H1 (cell line): ENCODE data around the gene VPS26A. TPM values are rescaled to one million over a fixed set of nuclear protein-coding genes. Genes with fewer than 3 reads are reported as not detected.

Experiments used
- CTCF ChIA-PET: fragments of 300-600 bp; sonication (Branson Sonifier 250); formaldehyde crosslinking; loops from one replicate; lab custom pipeline; 2021; ENCODE audit not compliant: partially characterized antibody; lab: Charles Lee
- POLR2A ChIA-PET: fragments of 300-600 bp; sonication (Branson Sonifier 250); formaldehyde crosslinking; loops from one replicate; lab custom pipeline; 2021; ENCODE audit warnings: inconsistent platforms; ENCODE audit not compliant: partially characterized antibody; lab: Charles Lee
- DNase-seq, 2 experiments: peaks; one replicate each; pipeline versions ENCODE4 v3.0.0 to v3.0.0-alpha.2; 2010 to 2022; ENCODE audit warnings: low spot score in 2 of 2, low read depth in 1 of 2, mixed read lengths in 1 of 2
- FAIRE-seq: peaks from 2 replicates; lab custom pipeline; 2011; peaks lifted over from hg19 to GRCh38; lab: Jason Lieb, UNC
- H2AFZ ChIP-seq: 2 replicates; pipeline ENCODE4 v1.8.1; 2012; ENCODE audit warnings: low read length, inconsistent platforms
- H2AK5ac ChIP-seq: 2 replicates; pipeline ENCODE4 v1.6.1; 2013; ENCODE audit warnings: low read depth, low read length
- H2BK120ac ChIP-seq: replicated peaks from 2 replicates; pipeline ENCODE3; 2013; ENCODE audit warnings: low read depth, low read length, inconsistent platforms
- H2BK12ac ChIP-seq: 2 replicates; pipeline ENCODE4 v1.6.1; 2013; ENCODE audit warnings: low read depth, low read length
- H2BK15ac ChIP-seq: 2 replicates; pipeline ENCODE4 v1.6.1; 2013; ENCODE audit warnings: low read length
- H2BK20ac ChIP-seq: 2 replicates; pipeline ENCODE4 v1.6.1; 2013; ENCODE audit warnings: low read length
- H2BK5ac ChIP-seq: 2 replicates; pipeline ENCODE4 v1.6.1; 2013; ENCODE audit warnings: low read depth, low read length
- H3K14ac ChIP-seq: 2 replicates; pipeline ENCODE4 v1.6.1; 2013; ENCODE audit warnings: inconsistent platforms; ENCODE audit not compliant: insufficient read length
- H3K18ac ChIP-seq: 2 replicates; pipeline ENCODE4 v1.6.1; 2013; ENCODE audit warnings: low read length; ENCODE audit errors: extremely low read depth
- H3K23ac ChIP-seq: 2 replicates; pipeline ENCODE4 v1.6.1; 2013; ENCODE audit warnings: inconsistent platforms; ENCODE audit not compliant: insufficient read length
- H3K23me2 ChIP-seq: 2 replicates; pipeline ENCODE4 v1.6.1; 2013; ENCODE audit warnings: low read depth, low read length
- H3K27ac ChIP-seq: 2 replicates; pipeline ENCODE4 v1.6.1; 2011; ENCODE audit warnings: low read depth, low read length, inconsistent platforms
- H3K27me3 ChIP-seq, 4 experiments: replicated peaks in 1 of 4; 1 replicate in 1 of 4; 2 replicates in 3 of 4; pipeline versions ENCODE4 v1.6.1 to v1.8.1; 2011 to 2013; ENCODE audit warnings: low read length in 3 of 4, mild to moderate bottlenecking in 3 of 4, inconsistent platforms in 2 of 4, mixed read lengths in 2 of 4, moderate library complexity in 1 of 4; ENCODE audit not compliant: control insufficient read depth in 3 of 4, insufficient read depth in 3 of 4; ENCODE audit errors: extremely low read depth in 1 of 4
- H3K36me3 ChIP-seq, 4 experiments: 2 replicates each; pipeline versions ENCODE4 v1.6.1 to v1.8.1; 2011 to 2013; ENCODE audit warnings: mild to moderate bottlenecking in 4 of 4, low read length in 3 of 4, moderate library complexity in 2 of 4, control low read depth in 1 of 4, inconsistent platforms in 1 of 4; ENCODE audit not compliant: insufficient read depth in 4 of 4, control insufficient read depth in 2 of 4
- H3K4ac ChIP-seq: replicated peaks from 2 replicates; pipeline ENCODE3; 2013; ENCODE audit warnings: low read length, low read depth, mixed read lengths, inconsistent platforms; ENCODE audit not compliant: insufficient read length
- H3K4me1 ChIP-seq, 4 experiments: replicated peaks in 1 of 4; 1 replicate in 1 of 4; 2 replicates in 3 of 4; pipeline versions ENCODE4 v1.6.1 to v1.8.1; 2011 to 2013; ENCODE audit warnings: low read length in 3 of 4, inconsistent platforms in 2 of 4, mixed read lengths in 1 of 4; ENCODE audit not compliant: insufficient read depth in 4 of 4, control insufficient read depth in 3 of 4
- H3K4me2 ChIP-seq, 2 experiments: 2 replicates each; pipeline versions ENCODE4 v1.6.1 to v1.8.1; 2011 to 2013; ENCODE audit warnings: low read depth in 2 of 2, low read length in 2 of 2, control low read depth in 1 of 2, inconsistent platforms in 1 of 2, mild to moderate bottlenecking in 1 of 2; ENCODE audit not compliant: insufficient read depth in 1 of 2
- H3K4me3 ChIP-seq, 4 experiments: fragments of 200-600, 300-600 bp in 1 of 4; sonication (generic), shearing (Covaris generic), sonication (Bioruptor Twin) in 1 of 4; 2 replicates each; pipeline versions ENCODE4 v1.5.1 to v1.8.1; 2011 to 2016; ENCODE audit warnings: low read length in 4 of 4, low read depth in 3 of 4, control low read depth in 2 of 4, inconsistent platforms in 2 of 4, mild to moderate bottlenecking in 2 of 4, mixed read lengths in 1 of 4, moderate library complexity in 1 of 4; ENCODE audit not compliant: insufficient read depth in 2 of 4; ENCODE audit errors: extremely low read depth in 1 of 4
- H3K56ac ChIP-seq: replicated peaks from 2 replicates; pipeline ENCODE3; 2013; ENCODE audit warnings: low read depth, mild to moderate bottlenecking, mixed read lengths, low read length, inconsistent platforms; ENCODE audit not compliant: insufficient read length
- H3K79me1 ChIP-seq: 2 replicates; pipeline ENCODE4 v1.6.1; 2013; ENCODE audit warnings: low read depth, low read length, control low read depth
- H3K79me2 ChIP-seq, 2 experiments: 2 replicates each; pipeline versions ENCODE4 v1.6.1 to v1.8.1; 2012 to 2013; ENCODE audit warnings: low read length in 2 of 2, mild to moderate bottlenecking in 2 of 2, inconsistent platforms in 1 of 2; ENCODE audit not compliant: insufficient read depth in 2 of 2, control insufficient read depth in 1 of 2
- H3K9ac ChIP-seq, 4 experiments: replicated peaks in 1 of 4; 1 replicate in 1 of 4; 2 replicates in 3 of 4; pipeline versions ENCODE4 v1.6.1 to v1.8.1; 2011 to 2013; ENCODE audit warnings: low read depth in 3 of 4, low read length in 3 of 4, control low read depth in 2 of 4, mild to moderate bottlenecking in 2 of 4, moderate library complexity in 2 of 4, inconsistent platforms in 1 of 4; ENCODE audit errors: extremely low read depth in 1 of 4
- H3K9me3 ChIP-seq, 2 experiments: 2 replicates each; pipeline versions ENCODE4 v1.6.1 to v1.8.1; 2012 to 2013; ENCODE audit warnings: mild to moderate bottlenecking in 2 of 2, moderate library complexity in 2 of 2, control low read depth in 1 of 2, inconsistent platforms in 1 of 2, low read depth in 1 of 2, low read length in 1 of 2, mixed read lengths in 1 of 2; ENCODE audit not compliant: insufficient read depth in 2 of 2
- H4K20me1 ChIP-seq, 2 experiments: replicated peaks in 1 of 2; 2 replicates each; pipeline versions ENCODE3 to v1.8.1; 2011 to 2013; ENCODE audit warnings: inconsistent platforms in 2 of 2, low read length in 2 of 2, mild to moderate bottlenecking in 1 of 2; ENCODE audit not compliant: insufficient read depth in 2 of 2, control insufficient read depth in 1 of 2
- H4K5ac ChIP-seq: 2 replicates; pipeline ENCODE4 v1.6.1; 2013; ENCODE audit warnings: low read length, low read depth, mixed read lengths, inconsistent platforms; ENCODE audit not compliant: insufficient read length
- H4K8ac ChIP-seq: 2 replicates; pipeline ENCODE4 v1.8.0; 2013; ENCODE audit warnings: mild to moderate bottlenecking, moderate library complexity, low read length, inconsistent platforms; ENCODE audit not compliant: insufficient read depth; ENCODE audit errors: extremely low read depth
- H4K91ac ChIP-seq: replicated peaks from 2 replicates; pipeline ENCODE3; 2013; ENCODE audit warnings: low read length, mixed read lengths, inconsistent platforms; ENCODE audit not compliant: insufficient read length
- CHD1 ChIP-seq: IDR thresholded peaks from 2 replicates; pipeline ENCODE4 v1.6.1; 2012; ENCODE audit warnings: low read depth, low read length, improper control_type of control experiment
- WGBS, 2 experiments: shearing (Covaris generic) in 1 of 2; methylation state at CpG; one replicate each; pipeline versions ENCODE4 v1.1.6 to v1.1.7; 2013 to 2015; ENCODE audit warnings: low lambda C conversion rate in 2 of 2, mixed read lengths in 2 of 2, inconsistent platforms in 1 of 2, low coverage in 1 of 2, missing lambda C conversion rate in 1 of 2; ENCODE audit not compliant: insufficient replicate concordance in 2 of 2, insufficient coverage in 1 of 2, insufficient read length in 1 of 2; ENCODE audit errors: extremely low coverage in 1 of 2, missing lambda C conversion rate in 1 of 2; 5-methylcytosine and 5-hydroxymethylcytosine counted together
- polyA plus RNA-seq, 7 experiments: library from polyadenylated mRNA; depleted of rRNA in 3 of 7; stranded (reverse) in 5 of 7; unstranded in 2 of 7; fragments of >200 nt in 5 of 7; fragments of 200-250 nt in 2 of 7; gene quantifications; 1 replicate in 5 of 7; 2 replicates in 1 of 7; 4 replicates in 1 of 7; pipeline versions ENCODE4 v1.2.1 to v1.2.3, GENCODE V29; 2011 to 2013; ENCODE audit warnings: missing spikeins in 2 of 7, mixed read lengths in 2 of 7
- total RNA-seq: library from RNA; stranded (reverse); fragmentation: NEBNext Ultra II Directional; extraction: Animal tissue kit (Norgen Biotek cat#: 25700); gene quantifications from 2 replicates; pipeline ENCODE4 v1.2.1, GENCODE V29; 2021

Gene VPS26A
- total and polyA plus RNA-seq, 2 of the 8 experiments (the other 6 are each of a cell fraction or from before 2014, with no cell fraction given) = 10.7 to 44.8 TPM

DNA sequence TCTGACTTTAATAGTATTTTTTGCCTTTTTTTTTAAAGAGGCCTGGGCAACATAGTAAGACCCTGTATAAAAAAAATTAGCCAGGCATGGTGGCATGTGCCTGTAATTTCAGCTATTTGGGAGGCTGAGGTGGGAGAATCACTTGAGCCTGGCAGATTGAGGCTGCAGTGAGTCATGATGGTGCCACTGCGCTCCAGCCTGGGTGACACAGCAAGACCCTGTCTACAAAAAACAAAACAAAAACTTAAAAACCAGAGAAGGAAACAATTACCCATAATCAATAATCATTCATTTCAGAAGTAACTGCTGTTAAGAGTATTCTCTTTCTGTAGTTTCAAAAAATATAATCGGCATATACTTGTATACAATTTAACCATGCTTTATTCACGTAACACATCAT lies 28.0 kb downstream of the VPS26A start:
- POLR2A ChIA-PET = interaction anchor here (1.4 kb wide), 1 partner anchor 28 kb away, joined by 5 read pairs; the partner anchor contains the start of gene SUPV3L1

More for the DNA sequence above, 28.0 kb downstream of the VPS26A start:
- no peak overlapping the region for H3K18ac ChIP-seq
- H3K4me1 ChIP-seq = no peaks in the 10 kb centered on the region
- H2BK5ac ChIP-seq = no peak overlapping the region
- no peak for FAIRE-seq
- H3K14ac ChIP-seq = no peak overlapping the region
- H3K79me1 ChIP-seq = no peaks in the 10 kb centered on the region
- CTCF ChIA-PET = interaction anchor here (0.6 to 0.9 kb wide), 2 partner anchors 17 to 40 kb away, joined by 3 to 4 read pairs; no protein-coding TSS in a partner anchor
- no peaks in the 10 kb centered on the region for H3K27me3 ChIP-seq
- H3K9ac ChIP-seq = no peak overlapping the region
- no peak overlapping the region for H3K56ac ChIP-seq
- H2BK20ac ChIP-seq = no peak overlapping the region
- no peak overlapping the region for H2BK12ac ChIP-seq
- H2BK15ac ChIP-seq = no peak overlapping the region
- no peak for TF ChIP-seq CHD1
- H3K79me2 ChIP-seq = peaks cover 0 to 10% of the 10 kb centered on the region in 2 experiments; a peak in 1 of 4 replicates
- no peak overlapping the region for H2BK120ac ChIP-seq
- no peak overlapping the region for H4K8ac ChIP-seq
- no peaks in the 10 kb centered on the region for H3K9me3 ChIP-seq
- no peak overlapping the region for H2AK5ac ChIP-seq
- no peaks in the 10 kb centered on the region for H4K20me1 ChIP-seq
- H3K4ac ChIP-seq = no peak overlapping the region
- H3K27ac ChIP-seq = no peak overlapping the region
- no peak overlapping the region for H4K5ac ChIP-seq
- peaks cover 0 to under 1% (median 0%) of the 10 kb centered on the region in 4 experiments; a peak in 1 of 8 replicates for H3K36me3 ChIP-seq
- DNase-seq = no peak
- 92% methylated on average over 3 of the region's 3 CpGs; no CpG with 5 or more reads in 1 of the 2 experiments for WGBS, 2 experiments
- no peak overlapping the region for H3K4me2 ChIP-seq
- no peaks in the 10 kb centered on the region for H3K23me2 ChIP-seq
- no peak overlapping the region for H3K4me3 ChIP-seq
- H3K23ac ChIP-seq = no peak overlapping the region
- H2AFZ ChIP-seq = no peak overlapping the region
- H4K91ac ChIP-seq = no peak overlapping the region
